Muscle of leg (tissue), 16 donors: ENCODE data around the gene MT1E. TPM values are rescaled to one million over a fixed set of nuclear protein-coding genes. Genes with fewer than 3 reads are reported as not detected.
"Not testable (repeated sequence)": the region's sequence is repeated elsewhere in the genome, so short reads cannot be mapped to it uniquely, and the experiment has no call there.

Experiments
- DNase-seq: peaks from one replicate; pipeline ENCODE4 v3.0.0; 2013
- H3K27ac ChIP-seq: one replicate; pipeline ENCODE4 v1.5.1; 2013; ENCODE audit warnings: mild to moderate bottlenecking, low read length, control low read depth
- H3K27me3 ChIP-seq: one replicate; pipeline ENCODE4 v1.6.1; 2013; ENCODE audit warnings: low read length; ENCODE audit not compliant: control insufficient read depth, insufficient read depth
- H3K36me3 ChIP-seq: one replicate; pipeline ENCODE4 v1.6.1; 2013; ENCODE audit warnings: low read length; ENCODE audit not compliant: control insufficient read depth, insufficient read depth
- H3K4me1 ChIP-seq: one replicate; pipeline ENCODE4 v1.6.1; 2013; ENCODE audit warnings: low read length; ENCODE audit not compliant: control insufficient read depth, insufficient read depth
- H3K4me3 ChIP-seq: one replicate; pipeline ENCODE4 v1.5.1; 2013; ENCODE audit warnings: low read length, control low read depth
- H3K9me3 ChIP-seq: replicated peaks from 2 replicates; pipeline ENCODE4 v1.6.1; 2013; ENCODE audit warnings: low read depth, low read length; ENCODE audit not compliant: control insufficient read depth
- WGBS: methylation state at CpG from one replicate; pipeline ENCODE4 v1.1.5; 2013; ENCODE audit warnings: missing lambda C conversion rate; ENCODE audit not compliant: insufficient coverage; 5-methylcytosine and 5-hydroxymethylcytosine counted together
- long read RNA-seq, 11 donors: transcript quantifications; one replicate each; lab custom pipeline, GENCODE V29; 2026
- polyA plus RNA-seq, 8 donors: library from polyadenylated mRNA; unstranded; fragments of 120-200 nt; gene quantifications; one replicate each; pipeline versions ENCODE4 v1.2.1 to v1.2.3, GENCODE V29; 2013; ENCODE audit warnings: inconsistent platforms in 1 of 8, low replicate concordance in 1 of 8; ENCODE audit not compliant: insufficient read length in 8 of 8, insufficient read depth in 1 of 8
- total RNA-seq: library from RNA; stranded (reverse); fragments of 120-200 nt; gene quantifications from one replicate; pipeline ENCODE4 v1.2.4, GENCODE V29; 2013

Gene MT1E
- 29.0 TPM for total RNA-seq
- polyA plus RNA-seq: 10 to 100 TPM in 5 of 8 donors, 1 to 10 TPM in 3; 7.4 to 18.6 (median 11.7) TPM
- long read RNA-seq, donor 1, partial matches to known transcripts: 0 of 4 reads
- long read RNA-seq, donor 1, other reads (novel, unspliced or antisense): 0 of 4 reads
- long read RNA-seq, donor 2, partial matches to known transcripts: 0 of 3 reads
- long read RNA-seq, donor 2, other reads (novel, unspliced or antisense): 0 of 3 reads
- long read RNA-seq, donor 3, transcript MT1E-201 (3 exons, 704 nt): major isoform, 7 of 7 reads
- long read RNA-seq, donor 3, partial matches to known transcripts: 0 of 7 reads
- long read RNA-seq, donor 3, other reads (novel, unspliced or antisense): 0 of 7 reads
- long read RNA-seq, donor 4, transcript MT1E-201 (3 exons, 704 nt): major isoform, 8 of 9 reads
- long read RNA-seq, donor 4, partial matches to known transcripts: 0 of 9 reads
- long read RNA-seq, donor 4, other reads (novel, unspliced or antisense): 0 of 9 reads
- long read RNA-seq, donor 5, transcript MT1E-201 (3 exons, 704 nt): major isoform, 20 of 20 reads
- long read RNA-seq, donor 5, partial matches to known transcripts: 0 of 20 reads
- long read RNA-seq, donor 5, other reads (novel, unspliced or antisense): 0 of 20 reads
- long read RNA-seq, donor 6, transcript MT1E-201 (3 exons, 704 nt): major isoform, 22 of 22 reads
- long read RNA-seq, donor 6, partial matches to known transcripts: 0 of 22 reads
- long read RNA-seq, donor 6, other reads (novel, unspliced or antisense): 0 of 22 reads
- long read RNA-seq, donor 7, transcript MT1E-201 (3 exons, 704 nt): major isoform, 21 of 21 reads
- long read RNA-seq, donor 7, partial matches to known transcripts: 0 of 21 reads
- long read RNA-seq, donor 7, other reads (novel, unspliced or antisense): 0 of 21 reads
- long read RNA-seq, donor 8, transcript MT1E-201 (3 exons, 704 nt): major isoform, 14 of 14 reads
- long read RNA-seq, donor 8, partial matches to known transcripts: 0 of 14 reads
- long read RNA-seq, donor 8, other reads (novel, unspliced or antisense): 0 of 14 reads
- long read RNA-seq, donor 9, transcript MT1E-201 (3 exons, 704 nt): major isoform, 6 of 7 reads
- long read RNA-seq, donor 9, partial matches to known transcripts: 0 of 7 reads
- long read RNA-seq, donor 9, other reads (novel, unspliced or antisense): 0 of 7 reads
- long read RNA-seq, donor 10, transcript MT1E-201 (3 exons, 704 nt): major isoform, 13 of 19 reads
- long read RNA-seq, donor 10, partial matches to known transcripts: 5 of 19 reads
- long read RNA-seq, donor 10, other reads (novel, unspliced or antisense): 0 of 19 reads
- long read RNA-seq, donor 11, transcript MT1E-201 (3 exons, 704 nt): major isoform, 24 of 24 reads
- long read RNA-seq, donor 11, partial matches to known transcripts: 0 of 24 reads
- long read RNA-seq, donor 11, other reads (novel, unspliced or antisense): 0 of 24 reads

GRCh38 chr16:56625140-56625942 is at the start of gene MT1E:
Gene MT1E, plus strand, starts transcription at chr16:56625781. Its CDS starts 71 bp downstream, at chr16:56625852.
- H3K4me1 ChIP-seq: peaks cover 19% of the 10 kb centered on the region
- no peaks in the 10 kb centered on the region for H3K9me3 ChIP-seq
- no peaks in the 10 kb centered on the region for H3K36me3 ChIP-seq
- peak within 1 kb of the TSS; percentile 82 for H3K27ac ChIP-seq
- H3K27me3 ChIP-seq: peaks cover 24% of the 10 kb centered on the region
- DNase-seq: peak; percentile 86
- 2% methylated on average over 61 of the region's 62 CpGs for WGBS
- H3K4me3 ChIP-seq: peak within 1 kb of the TSS; percentile 71

GRCh38 chr16:56576585-56577299 is 48.8 kb upstream of the MT1E start:
- H3K27ac ChIP-seq: no peak overlapping the region
- no peak overlapping the region for H3K4me3 ChIP-seq
- H3K36me3 ChIP-seq: no peaks in the 10 kb centered on the region
- no peaks in the 10 kb centered on the region for H3K4me1 ChIP-seq
- H3K27me3 ChIP-seq: no peaks in the 10 kb centered on the region
- peak; percentile 30 for DNase-seq
- WGBS: 25% methylated on average over 7 of the region's 8 CpGs
- H3K9me3 ChIP-seq: no peaks in the 10 kb centered on the region

DNA sequence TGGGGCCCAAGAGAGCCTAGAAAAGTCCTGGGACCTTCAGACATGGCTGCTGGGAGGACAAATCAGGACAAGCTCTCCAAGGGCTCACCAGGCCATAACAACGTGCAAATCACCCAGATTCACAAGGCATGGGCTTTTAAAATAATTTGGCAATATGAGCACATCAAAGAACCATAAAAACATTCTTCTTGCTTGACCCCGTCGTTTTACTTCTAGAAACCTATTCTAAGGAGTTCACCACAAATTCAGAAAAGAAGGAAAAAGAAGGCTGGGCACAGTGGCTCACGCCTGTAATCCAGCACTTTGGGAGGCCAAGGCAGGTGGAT is 48.3 kb upstream of the MT1E start:
- no peaks in the 10 kb centered on the region for H3K9me3 ChIP-seq
- DNase-seq: no peak
- no peaks in the 10 kb centered on the region for H3K36me3 ChIP-seq
- no peak overlapping the region for H3K4me3 ChIP-seq
- 56% methylated on average over 3 of the region's 4 CpGs for WGBS
- no peaks in the 10 kb centered on the region for H3K27me3 ChIP-seq
- no peaks in the 10 kb centered on the region for H3K4me1 ChIP-seq
- H3K27ac ChIP-seq: no peak overlapping the region

DNA sequence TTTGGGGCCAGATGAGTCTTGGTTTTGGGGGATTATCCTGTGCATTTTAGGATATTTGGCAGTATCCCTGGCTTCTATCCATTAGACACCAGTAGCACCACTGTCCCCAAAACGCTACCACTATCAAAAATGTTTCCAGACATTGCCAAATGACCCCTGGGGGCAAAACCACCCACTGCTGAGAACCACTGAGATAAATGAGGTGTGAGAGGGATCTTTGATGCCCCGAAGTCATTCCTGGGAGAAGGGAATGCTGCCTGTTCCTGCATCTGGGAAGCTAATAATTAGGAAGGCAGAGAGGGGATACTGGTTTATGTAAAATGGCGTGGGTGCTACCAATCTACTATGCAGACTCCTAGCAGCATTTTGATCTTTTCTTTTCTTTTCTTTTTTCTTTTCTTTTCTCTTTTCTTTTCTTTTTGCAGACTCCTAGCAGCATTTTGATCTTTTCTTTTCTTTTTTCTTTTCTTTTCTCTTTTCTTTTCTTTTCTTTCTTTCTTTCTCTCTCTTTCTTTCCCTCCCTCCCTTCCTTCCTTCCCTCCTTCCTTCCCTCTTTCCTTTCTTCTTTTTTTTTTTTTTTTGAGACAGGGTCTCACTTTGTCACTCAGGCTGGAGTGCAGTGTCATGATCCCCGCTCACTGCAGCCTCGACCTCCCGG is 45.1 kb upstream of the MT1E start:
- no peaks in the 10 kb centered on the region for H3K4me1 ChIP-seq
- 71% methylated on average over 4 of the region's 6 CpGs for WGBS
- no peak overlapping the region for H3K27ac ChIP-seq
- no peaks in the 10 kb centered on the region for H3K9me3 ChIP-seq
- no peak overlapping the region for H3K4me3 ChIP-seq
- H3K36me3 ChIP-seq: no peaks in the 10 kb centered on the region
- peaks cover 9% of the 10 kb centered on the region for H3K27me3 ChIP-seq
- DNase-seq: no peak

DNA sequence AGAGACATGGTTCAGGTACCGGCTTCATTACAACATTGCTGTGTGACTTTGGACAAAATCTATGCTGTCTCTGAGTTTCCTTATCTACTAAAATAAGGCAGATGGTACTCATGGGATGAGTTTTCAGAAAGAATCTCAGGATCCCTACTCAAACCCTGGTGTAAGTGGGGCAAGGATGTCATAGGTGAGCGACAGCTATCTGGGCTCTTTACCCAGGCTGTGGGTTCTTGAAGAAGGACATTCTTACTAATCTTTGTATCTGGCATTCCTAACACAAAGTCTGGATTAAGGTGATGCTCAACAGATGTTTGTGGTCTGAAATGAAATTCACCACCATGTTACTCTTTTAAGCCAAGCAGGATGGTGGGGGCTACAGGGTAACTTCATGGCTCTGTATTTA is 42.7 kb upstream of the MT1E start:
- not testable (repeated sequence) for H3K4me3 ChIP-seq, H3K36me3 ChIP-seq, H3K4me1 ChIP-seq, H3K27ac ChIP-seq, H3K9me3 ChIP-seq, DNase-seq
- H3K27me3 ChIP-seq: peaks cover 27% of the 10 kb centered on the region
- WGBS: no CpG with 5 or more reads among the region's 2 CpGs

DNA sequence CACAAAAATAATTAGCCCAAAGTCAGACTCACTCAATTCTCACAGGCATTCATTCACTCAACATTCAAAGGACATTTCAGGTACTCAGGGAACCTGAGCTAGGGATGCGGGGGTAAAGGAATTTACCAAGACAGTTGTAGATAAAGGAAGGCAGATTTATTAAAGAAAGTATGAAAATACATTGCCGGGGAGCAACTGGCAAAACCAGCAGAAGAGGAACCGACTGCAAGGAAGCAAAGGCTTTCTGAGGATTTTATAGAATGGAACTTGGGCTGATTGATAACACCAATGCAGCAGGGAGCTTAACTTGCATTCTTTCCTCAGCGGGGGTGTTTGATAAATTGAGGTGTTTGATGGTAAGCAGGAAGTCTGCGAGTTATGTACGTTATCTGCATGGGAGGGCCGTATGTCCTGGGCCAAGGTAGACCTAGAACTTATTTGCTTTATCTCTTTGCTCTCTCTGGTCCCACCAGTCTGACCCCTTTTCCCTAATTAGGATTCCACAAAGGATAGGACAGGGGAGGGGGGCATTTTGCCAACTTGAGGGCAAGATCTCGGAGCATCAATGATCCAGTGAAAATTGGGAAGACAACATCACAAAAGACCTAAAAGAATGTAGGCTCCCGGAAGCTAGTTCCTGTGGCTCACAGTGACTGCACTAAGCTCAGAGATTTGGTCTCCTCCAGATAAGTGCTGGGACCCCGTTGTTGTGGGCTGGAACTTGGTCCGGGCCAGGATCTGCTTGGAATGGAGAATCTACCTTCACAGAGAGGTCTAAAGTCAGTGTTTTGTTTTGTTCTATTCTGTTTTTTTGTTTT is 42.0 kb upstream of the MT1E start:
- Histone ChIP-seq H3K4me1 (no peaks in the 10 kb centered on the region), H3K27ac (no peak overlapping the region), H3K36me3 (no peaks in the 10 kb centered on the region), H3K4me3 (no peak overlapping the region), H3K9me3 (no peaks in the 10 kb centered on the region), H3K27me3 (peaks cover 33% of the 10 kb centered on the region)
- no peak for DNase-seq
- 72% methylated on average over 4 of the region's 11 CpGs for WGBS

DNA sequence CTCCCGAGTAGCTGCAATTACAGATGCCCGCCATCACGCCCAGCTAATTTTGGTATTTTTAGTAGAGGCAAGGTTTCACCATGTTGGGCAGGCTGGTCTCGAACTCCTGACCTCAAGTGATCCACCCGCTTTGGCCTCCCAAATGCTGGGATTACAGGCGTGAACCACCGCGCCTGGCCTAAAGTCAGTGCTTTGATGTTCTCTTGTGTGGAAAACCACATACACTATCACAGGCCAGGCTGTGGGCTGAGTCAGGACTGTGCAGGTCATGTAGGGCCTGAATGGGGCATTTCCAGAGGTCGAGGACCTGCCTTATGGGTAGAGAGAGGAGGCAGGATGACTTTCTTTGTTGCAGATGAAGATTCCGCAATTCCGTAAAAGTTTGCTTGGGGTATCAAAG is 41.3 kb upstream of the MT1E start:
- H3K4me3 ChIP-seq: no peak overlapping the region

GRCh38 chr16:56588781-56589140 is 36.8 kb upstream of the MT1E start:
- Histone ChIP-seq H3K4me1 (peaks cover 20% of the 10 kb centered on the region), H3K27ac (no peak overlapping the region), H3K27me3 (peaks cover 58% of the 10 kb centered on the region), H3K36me3 (no peaks in the 10 kb centered on the region), H3K4me3 (peak overlapping the region; percentile 11), H3K9me3 (no peaks in the 10 kb centered on the region)
- DNase-seq: no peak
- WGBS: 25% methylated on average over 8 of the region's 9 CpGs

More for the DNA sequence above, 41.3 kb upstream of the MT1E start:
- no peaks in the 10 kb centered on the region for H3K4me1 ChIP-seq
- no peak overlapping the region for H3K27ac ChIP-seq
- DNase-seq: no peak
- 87% methylated on average over 7 of the region's 11 CpGs for WGBS
- peaks cover 39% of the 10 kb centered on the region for H3K27me3 ChIP-seq
- H3K9me3 ChIP-seq: no peaks in the 10 kb centered on the region
- H3K36me3 ChIP-seq: no peaks in the 10 kb centered on the region
